OCI-LY7 (cell line): Measurements from ENCODE around the gene ZDHHC14. TPM values are rescaled to one million over a fixed set of nuclear protein-coding genes. Genes with fewer than 3 reads are reported as not detected.

ENCODE experiments used
- BruUV-seq: library from RNA; stranded (reverse); fragments of 400-500 nt; replicated peaks from 2 replicates; lab custom pipeline; 2021; lab: Mats Ljungman, UMichigan
- CTCF ChIA-PET: fragments of 300-600 bp; sonication (Branson Sonifier 250); formaldehyde crosslinking; loops from one replicate; lab custom pipeline; 2022; ENCODE audit warnings: antibody characterized with exemption; ENCODE audit not compliant: unreplicated experiment; lab: Charles Lee
- POLR2A ChIA-PET: fragments of 300-600 bp; sonication (Branson Sonifier 250); formaldehyde crosslinking; loops from one replicate; lab custom pipeline; 2022; ENCODE audit warnings: antibody characterized with exemption; lab: Charles Lee
- DNase-seq: peaks from one replicate; pipeline ENCODE4 v3.0.0-alpha.2; 2015; ENCODE audit warnings: low spot score
- H2AFZ ChIP-seq: fragments of 200-600 bp; sonication (generic), shearing (Covaris generic); 2 replicates; pipeline ENCODE4 v1.6.1; 2014; ENCODE audit warnings: mild to moderate bottlenecking, antibody characterized with exemption, low read length, moderate library complexity
- H3K27ac ChIP-seq: fragments of 200-600 bp; sonication (generic); 2 replicates; pipeline ENCODE4 v1.5.1; 2014; ENCODE audit warnings: mixed run types, low read depth, mild to moderate bottlenecking, moderate library complexity, low read length, inconsistent platforms; ENCODE audit not compliant: poor library complexity, severe bottlenecking
- H3K36me3 ChIP-seq: fragments of 200-600 bp; sonication (generic); 2 replicates; pipeline ENCODE4 v1.6.1; 2014; ENCODE audit warnings: mild to moderate bottlenecking, antibody characterized with exemption, low read length, moderate library complexity, mixed read lengths; ENCODE audit not compliant: insufficient read depth
- H3K4me1 ChIP-seq: fragments of 200-600 bp; sonication (generic); 2 replicates; pipeline ENCODE4 v1.5.1; 2014; ENCODE audit warnings: mild to moderate bottlenecking, low read length; ENCODE audit not compliant: insufficient read depth, poor library complexity, severe bottlenecking
- H3K4me2 ChIP-seq: fragments of 200-600 bp; sonication (generic); 2 replicates; pipeline ENCODE4 v1.6.1; 2014; ENCODE audit warnings: mild to moderate bottlenecking, low read length
- H3K4me3 ChIP-seq: fragments of 200-600 bp; sonication (generic); 2 replicates; pipeline ENCODE4 v1.5.1; 2014; ENCODE audit warnings: mild to moderate bottlenecking, low read depth, low read length; ENCODE audit not compliant: poor library complexity, severe bottlenecking
- H3K79me2 ChIP-seq: fragments of 200-600 bp; sonication (generic); 2 replicates; pipeline ENCODE4 v1.6.1; 2016; ENCODE audit warnings: low read depth, mild to moderate bottlenecking, low read length, moderate library complexity, mixed read lengths; ENCODE audit not compliant: insufficient read depth
- H3K9me2 ChIP-seq: fragments of 200-600 bp; sonication (generic); 2 replicates; pipeline ENCODE4 v1.6.1; 2016; ENCODE audit warnings: mild to moderate bottlenecking, low read length, mixed read lengths; ENCODE audit not compliant: insufficient read depth
- H3K9me3 ChIP-seq: fragments of 200-600 bp; sonication (generic); 2 replicates; pipeline ENCODE4 v1.6.1; 2014; ENCODE audit warnings: mild to moderate bottlenecking, mixed run types, low read length, mixed read lengths
- H4K20me1 ChIP-seq: fragments of 200-600 bp; sonication (generic); 2 replicates; pipeline ENCODE4 v1.6.1; 2014; ENCODE audit warnings: mild to moderate bottlenecking, antibody characterized with exemption, low read length, moderate library complexity, mixed read lengths; ENCODE audit not compliant: insufficient read depth
- CTCF ChIP-seq: fragments of 200-600 bp; sonication (generic); conservative IDR thresholded peaks from 2 replicates; pipeline ENCODE4 v1.5.1; 2014; ENCODE audit warnings: mild to moderate bottlenecking, antibody characterized with exemption, low read length, moderate library complexity, mixed read lengths
- EZH2phosphoT487 ChIP-seq: fragments of 200-600 bp; sonication (generic); IDR thresholded peaks from 2 replicates; pipeline ENCODE4 v1.6.1; 2018; ENCODE audit warnings: low read depth, borderline replicate concordance, mild to moderate bottlenecking, mixed run types, antibody characterized with exemption, low read length, moderate library complexity, mixed read lengths
- intact Hi-C: fragments of 100-400 bp; cut with micrococcal nuclease; formaldehyde crosslinking; loops from one replicate; pipeline ENCODE4 v1.10.0; 2022; ENCODE audit not compliant: unreplicated experiment
- total RNA-seq, 2 experiments: library from RNA; depleted of rRNA in 1 of 2; stranded (reverse); fragments of >200 nt in 1 of 2; shearing (Covaris generic) in 1 of 2; gene quantifications; 2 replicates each; pipeline ENCODE4 v1.2.3, GENCODE V29; 2014 to 2022

The ZDHHC14 gene
- total RNA-seq, 2 experiments from 2014 or later = 0.69 to 3.0 TPM

DNA sequence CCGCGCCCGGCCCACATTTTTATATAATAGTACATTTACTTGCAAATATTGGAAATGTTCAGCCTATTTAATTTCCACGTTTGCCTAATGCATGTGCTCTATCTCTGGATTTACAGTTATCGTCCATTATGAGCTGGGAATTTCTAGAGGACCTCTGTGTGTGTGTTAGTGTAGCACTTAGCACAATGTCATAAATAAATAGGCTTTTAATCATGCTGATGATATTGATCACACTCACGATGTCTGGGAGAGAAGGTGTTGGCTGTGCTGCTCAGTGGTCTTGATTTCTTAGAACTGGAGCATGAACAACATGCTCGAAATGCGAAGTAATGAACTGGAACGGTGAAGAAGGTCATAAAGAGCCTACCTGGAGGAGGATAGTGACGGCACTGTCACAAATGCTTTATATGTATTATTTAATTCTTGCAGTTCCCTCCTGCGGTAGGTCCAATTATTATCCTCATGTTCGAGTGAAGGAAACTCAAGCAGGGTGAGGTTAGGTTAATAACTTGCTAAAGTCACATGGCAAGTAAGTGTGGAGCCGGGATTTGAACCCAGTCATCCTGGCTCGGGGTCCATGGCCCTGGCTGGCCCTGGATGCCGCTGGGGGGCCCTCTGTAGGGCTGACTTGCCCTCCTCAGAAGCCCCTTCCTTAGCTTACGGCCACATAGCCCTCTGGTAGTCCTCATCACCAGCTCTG, 130.8 kb downstream of the ZDHHC14 start:
- Histone ChIP-seq H3K4me1 (no peaks in the 10 kb centered on the region), H3K9me3 (no peaks in the 10 kb centered on the region), H2AFZ (no peak overlapping the region), H3K9me2 (no peaks in the 10 kb centered on the region), H3K4me2 (no peak overlapping the region), H3K36me3 (no peaks in the 10 kb centered on the region), H4K20me1 (no peaks in the 10 kb centered on the region), H3K27ac (no peak overlapping the region), H3K79me2 (no peaks in the 10 kb centered on the region), H3K4me3 (no peak overlapping the region)
- TF ChIP-seq EZH2phosphoT487 (no peak), CTCF (no peak)
- no peak for DNase-seq
- intact Hi-C loops = no loop called here
- ChIA-PET POLR2A (no interaction called here), CTCF (no interaction called here)
- no TSS peak for BruUV-seq

- Histone ChIP-seq H3K4me1 (no peaks in the 10 kb centered on the region), H3K4me2 (no peak overlapping the region), H3K27ac (no peak overlapping the region), H3K9me3 (no peaks in the 10 kb centered on the region), H4K20me1 (no peaks in the 10 kb centered on the region), H3K36me3 (no peaks in the 10 kb centered on the region), H3K4me3 (no peak overlapping the region), H2AFZ (no peak overlapping the region), H3K9me2 (no peaks in the 10 kb centered on the region), H3K79me2 (no peaks in the 10 kb centered on the region)
- DNase-seq = no peak
- BruUV-seq = no TSS peak
- ChIA-PET POLR2A (interaction anchor here (0.9 kb wide), 1 partner anchor 31 kb away, joined by 4 read pairs; no protein-coding TSS in a partner anchor), CTCF (no interaction called here)
- intact Hi-C loops = no loop called here
- TF ChIP-seq CTCF = no peak
- no peak for TF ChIP-seq EZH2phosphoT487
Observed at GRCh38 chr6:157512382-157512682, 131.3 kb downstream of the ZDHHC14 start.

DNA sequence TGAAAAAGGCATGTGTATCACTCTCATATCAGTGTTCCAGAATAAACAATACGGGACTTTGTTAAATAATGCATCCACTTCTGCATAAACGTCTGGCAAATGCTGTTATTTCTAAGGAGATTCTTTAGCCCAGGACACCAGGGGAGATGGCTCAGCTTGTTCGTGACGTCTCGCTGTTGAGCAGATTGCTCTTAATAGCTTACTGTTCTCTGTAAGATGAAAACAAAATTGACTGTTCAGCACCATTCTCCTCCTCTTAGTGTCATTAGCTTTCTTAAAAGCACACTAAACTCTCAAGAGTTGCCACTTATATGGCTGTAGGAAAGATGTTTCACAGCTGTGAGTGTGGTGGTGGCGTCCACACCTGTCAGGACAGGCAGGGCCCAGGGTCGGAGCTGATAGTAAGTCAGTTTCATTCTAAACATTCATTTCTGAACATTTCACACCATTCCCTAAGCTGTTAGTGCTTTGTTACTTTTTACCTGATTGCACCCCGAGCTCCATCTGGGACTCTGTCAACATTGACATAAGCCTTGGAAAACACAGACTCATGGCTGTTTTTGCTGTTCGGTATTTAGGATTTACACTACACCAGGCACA, 132.1 kb downstream of the ZDHHC14 start:
- TF ChIP-seq CTCF (no peak), EZH2phosphoT487 (no peak)
- Histone ChIP-seq H3K79me2 (no peaks in the 10 kb centered on the region), H3K27ac (no peak overlapping the region), H3K4me3 (no peak overlapping the region), H4K20me1 (no peaks in the 10 kb centered on the region), H3K4me2 (no peak overlapping the region), H3K9me3 (no peaks in the 10 kb centered on the region), H2AFZ (no peak overlapping the region), H3K4me1 (no peaks in the 10 kb centered on the region), H3K9me2 (no peaks in the 10 kb centered on the region), H3K36me3 (no peaks in the 10 kb centered on the region)
- POLR2A ChIA-PET = interaction anchor here (0.8 to 0.9 kb wide), 2 partner anchors 11 to 30 kb away, joined by 4 read pairs; no protein-coding TSS in a partner anchor
- no peak for DNase-seq
- intact Hi-C loops = no loop called here
- CTCF ChIA-PET = no interaction called here
- BruUV-seq = no TSS peak
